ENCODE measurements around the gene MYH7B. TPM values are rescaled to one million over a fixed set of nuclear protein-coding genes. Genes with fewer than 3 reads are reported as not detected.

MYH7B gene
- total RNA-seq, 3 donors from 2014 or later = 0.76 to 1.9 (median 0.99) TPM

GRCh38 chr20:34945315-34946077 lies 10.2 kb upstream of the MYH7B start:
- TF ChIP-seq CTCF (IDR thresholded peaks at IDR 0.05) = no peak
- Histone ChIP-seq H3K36me3 (ENCODE audit: low read depth) (no peaks in the 10 kb centered on the region), H3K4me3 (no peak overlapping the region), H3K9me3 (no peaks in the 10 kb centered on the region), H3K4me1 (ENCODE audit: low read depth) (peaks cover 26% of the 10 kb centered on the region)
- intact Hi-C loops (cut with DNase I, micrococcal nuclease) = no loop called here
- ATAC-seq (peak; percentile 87), DNase-seq (peak in 2 of 3 donors; percentile 61 to 72)

- ATAC-seq = no peak
- Histone ChIP-seq H3K9me3 (no peaks in the 10 kb centered on the region), H3K4me1 (ENCODE audit: low read depth) (peaks cover 26% of the 10 kb centered on the region), H3K4me3 (no peak overlapping the region), H3K36me3 (ENCODE audit: low read depth) (no peaks in the 10 kb centered on the region)
- intact Hi-C loops (cut with DNase I, micrococcal nuclease) = no loop called here
- no peak for DNase-seq
- TF ChIP-seq CTCF (IDR thresholded peaks at IDR 0.05) = no peak
Measured at GRCh38 chr20:34946661-34947060, 9.0 kb upstream of the MYH7B start.

- Histone ChIP-seq H3K36me3 (ENCODE audit: low read depth) (no peaks in the 10 kb centered on the region), H3K9me3 (no peaks in the 10 kb centered on the region), H3K4me1 (ENCODE audit: low read depth) (peaks cover 26% of the 10 kb centered on the region), H3K4me3 (no peak overlapping the region)
- TF ChIP-seq CTCF (IDR thresholded peaks at IDR 0.05) = no peak
- intact Hi-C loops (cut with DNase I, micrococcal nuclease) = no loop called here
- DNase-seq = no peak
- no peak for ATAC-seq
Measured at GRCh38 chr20:34947336-34947735, 8.3 kb upstream of the MYH7B start.

GRCh38 chr20:34948030-34948429 lies 7.6 kb upstream of the MYH7B start:
- Histone ChIP-seq H3K36me3 (ENCODE audit: low read depth) (no peaks in the 10 kb centered on the region), H3K9me3 (no peaks in the 10 kb centered on the region), H3K4me1 (ENCODE audit: low read depth) (peaks cover 26% of the 10 kb centered on the region), H3K4me3 (no peak overlapping the region)
- intact Hi-C loops (cut with DNase I, micrococcal nuclease) = no loop called here
- ATAC-seq (no peak), DNase-seq (no peak)
- no peak for TF ChIP-seq CTCF (IDR thresholded peaks at IDR 0.05)

- peak in 2 of 3 donors; percentile 59 to 60 for DNase-seq
- H3K4me3 ChIP-seq = no peak overlapping the region
Measured at GRCh38 chr20:34949120-34949519, 6.5 kb upstream of the MYH7B start.

More at GRCh38 chr20:34949120-34949519, 6.5 kb upstream of the MYH7B start:
- peak; percentile 59 for ATAC-seq
- intact Hi-C loops (cut with DNase I, micrococcal nuclease) = no loop called here
- Histone ChIP-seq H3K4me1 (ENCODE audit: low read depth) (peaks cover 26% of the 10 kb centered on the region), H3K36me3 (ENCODE audit: low read depth) (no peaks in the 10 kb centered on the region), H3K9me3 (no peaks in the 10 kb centered on the region)
- TF ChIP-seq CTCF (IDR thresholded peaks at IDR 0.05) = no peak

All from mucosa of descending colon (tissue), 3 donors.